Coronary artery (tissue), 2 donors: ENCODE results near the gene ABCG2.
A peak's percentile ranks its signal among the peaks of the same experiment; 100 is the strongest.
"Not testable (repeated sequence)": the region's sequence is repeated elsewhere in the genome, so short reads cannot be mapped to it uniquely, and the experiment has no call there.

Experiments used
- DNase-seq: peaks from one replicate; pipeline ENCODE4 v3.0.0-alpha.2; 2017; ENCODE audit warnings: low spot score
- H3K27ac ChIP-seq, 2 donors: fragments of 200-600 bp; sonication (generic); one replicate each; pipeline ENCODE4 v1.5.1; 2016 to 2019
- H3K4me3 ChIP-seq: fragments of 200-600 bp; sonication (generic); 2 replicates; pipeline ENCODE4 v1.5.1; 2016; ENCODE audit warnings: mild to moderate bottlenecking, moderate library complexity
- TF ChIP-seq, protein P1 (sequence below): fragments of 200-600 bp; sonication (generic); IDR thresholded peaks from one replicate; pipeline ENCODE4 v1.5.1; 2019; ENCODE audit warnings: antibody characterized with exemption

The ABCG2 gene

GRCh38 chr4:88166608-88167007 is 8.2 kb upstream of the ABCG2 start:
- TF ChIP-seq, protein P1, sequence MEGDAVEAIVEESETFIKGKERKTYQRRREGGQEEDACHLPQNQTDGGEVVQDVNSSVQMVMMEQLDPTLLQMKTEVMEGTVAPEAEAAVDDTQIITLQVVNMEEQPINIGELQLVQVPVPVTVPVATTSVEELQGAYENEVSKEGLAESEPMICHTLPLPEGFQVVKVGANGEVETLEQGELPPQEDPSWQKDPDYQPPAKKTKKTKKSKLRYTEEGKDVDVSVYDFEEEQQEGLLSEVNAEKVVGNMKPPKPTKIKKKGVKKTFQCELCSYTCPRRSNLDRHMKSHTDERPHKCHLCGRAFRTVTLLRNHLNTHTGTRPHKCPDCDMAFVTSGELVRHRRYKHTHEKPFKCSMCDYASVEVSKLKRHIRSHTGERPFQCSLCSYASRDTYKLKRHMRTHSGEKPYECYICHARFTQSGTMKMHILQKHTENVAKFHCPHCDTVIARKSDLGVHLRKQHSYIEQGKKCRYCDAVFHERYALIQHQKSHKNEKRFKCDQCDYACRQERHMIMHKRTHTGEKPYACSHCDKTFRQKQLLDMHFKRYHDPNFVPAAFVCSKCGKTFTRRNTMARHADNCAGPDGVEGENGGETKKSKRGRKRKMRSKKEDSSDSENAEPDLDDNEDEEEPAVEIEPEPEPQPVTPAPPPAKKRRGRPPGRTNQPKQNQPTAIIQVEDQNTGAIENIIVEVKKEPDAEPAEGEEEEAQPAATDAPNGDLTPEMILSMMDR: no peak
- no peak overlapping the region for H3K27ac ChIP-seq
- H3K4me3 ChIP-seq: no peak overlapping the region
- DNase-seq: no peak

DNA sequence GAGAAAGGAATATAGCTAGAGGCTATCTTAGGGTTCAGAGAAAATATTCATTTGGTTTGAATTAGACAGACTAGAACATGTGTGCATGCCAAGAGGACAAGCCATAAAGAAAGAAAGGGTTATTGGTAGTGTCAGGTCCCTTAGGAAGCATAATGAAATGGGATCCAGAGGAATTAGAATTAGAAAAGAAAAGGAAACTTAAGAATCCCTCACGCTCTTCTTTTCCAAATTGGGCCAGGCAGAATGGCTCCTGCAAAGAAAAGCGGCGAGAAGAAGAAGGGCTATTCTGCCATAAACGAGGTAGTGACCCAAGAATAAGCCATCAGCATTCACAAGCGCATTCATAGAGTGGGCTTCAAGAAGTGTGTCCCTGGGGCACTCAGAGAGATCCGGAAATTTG is 4.9 kb upstream of the ABCG2 start:
- TF ChIP-seq, protein P1: no peak
- DNase-seq: no peak
- H3K27ac ChIP-seq: no peak overlapping the region

GRCh38 chr4:88162626-88163025 is 4.2 kb upstream of the ABCG2 start:
- Histone ChIP-seq H3K27ac (no peak overlapping the region), H3K4me3 (no peak overlapping the region)
- TF ChIP-seq, protein P1: no peak
- no peak for DNase-seq

More for the DNA sequence above, 4.9 kb upstream of the ABCG2 start:
- H3K4me3 ChIP-seq: no peak overlapping the region

DNA sequence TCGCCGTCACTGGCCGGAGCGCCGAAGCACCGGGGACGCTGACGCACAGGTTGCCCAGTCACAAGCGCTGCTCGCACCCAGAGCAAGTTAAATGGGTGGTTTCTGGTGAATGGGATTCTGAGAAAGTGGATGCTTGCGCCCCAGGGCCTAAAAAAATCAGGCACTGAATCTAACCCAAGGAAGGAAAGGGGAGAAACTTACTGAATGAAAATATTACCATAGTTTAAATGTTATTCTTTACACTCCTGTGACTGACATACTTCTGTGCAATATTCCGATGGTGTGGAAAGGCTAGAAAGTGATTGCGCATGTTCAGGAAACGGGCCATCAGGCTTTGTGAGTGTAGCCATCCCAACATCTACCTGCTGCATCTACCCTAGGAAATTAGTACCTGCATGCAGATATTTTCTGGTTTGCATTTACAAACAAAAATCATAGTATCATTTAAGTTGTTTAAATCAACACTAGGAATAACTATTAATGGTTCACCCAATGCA is 838 bp upstream of the ABCG2 start:
- no peak for DNase-seq
- H3K4me3 ChIP-seq: peak overlapping the region; percentile 76
- TF ChIP-seq, protein P1: no peak
- H3K27ac ChIP-seq: peak overlapping the region in 1 of 2 donors; percentile 18

DNA sequence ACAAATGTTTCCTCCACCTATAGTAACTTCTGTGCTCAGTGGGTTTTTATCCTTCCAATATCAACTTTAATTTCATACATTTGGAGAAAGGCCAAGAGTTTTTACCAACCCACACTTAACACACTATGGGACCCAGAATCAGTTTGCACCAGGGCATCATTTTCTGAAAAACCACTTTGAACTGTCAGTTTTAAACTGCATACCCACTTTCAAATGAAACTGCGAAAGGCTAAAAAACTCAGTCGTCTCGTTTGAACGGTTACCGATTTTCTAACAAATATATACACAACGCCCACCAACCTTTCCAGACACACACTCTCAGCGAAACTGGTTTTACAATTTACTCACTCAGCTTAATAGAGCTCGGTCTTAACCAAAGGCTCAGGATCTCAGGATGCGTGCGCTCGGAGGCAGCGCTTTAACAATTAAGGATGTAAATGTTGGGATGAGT is 376 bp downstream of the ABCG2 start:
- Histone ChIP-seq H3K4me3 (peak overlapping the region; percentile 76), H3K27ac (peak overlapping the region in 1 of 2 donors; percentile 18)
- DNase-seq: no peak
- TF ChIP-seq, protein P1: no peak

- H3K4me3 ChIP-seq, H3K27ac ChIP-seq, DNase-seq: not testable (repeated sequence)
These were observed 6.1 kb downstream of the ABCG2 start for GRCh38 chr4:88152331-88152730.

GRCh38 chr4:88148560-88148959 is 9.9 kb downstream of the ABCG2 start:
- no peak for DNase-seq
- Histone ChIP-seq H3K27ac (no peak overlapping the region), H3K4me3 (no peak overlapping the region)
- TF ChIP-seq, protein P1: no peak
